Suppressor macrophage (primary cell): Measurements from ENCODE around the gene FLT4.

ENCODE experiments used
- DNase-seq, 4 experiments: peaks; one replicate each; pipeline ENCODE4 v3.0.0-alpha.2; 2020 to 2022

Gene FLT4

DNA sequence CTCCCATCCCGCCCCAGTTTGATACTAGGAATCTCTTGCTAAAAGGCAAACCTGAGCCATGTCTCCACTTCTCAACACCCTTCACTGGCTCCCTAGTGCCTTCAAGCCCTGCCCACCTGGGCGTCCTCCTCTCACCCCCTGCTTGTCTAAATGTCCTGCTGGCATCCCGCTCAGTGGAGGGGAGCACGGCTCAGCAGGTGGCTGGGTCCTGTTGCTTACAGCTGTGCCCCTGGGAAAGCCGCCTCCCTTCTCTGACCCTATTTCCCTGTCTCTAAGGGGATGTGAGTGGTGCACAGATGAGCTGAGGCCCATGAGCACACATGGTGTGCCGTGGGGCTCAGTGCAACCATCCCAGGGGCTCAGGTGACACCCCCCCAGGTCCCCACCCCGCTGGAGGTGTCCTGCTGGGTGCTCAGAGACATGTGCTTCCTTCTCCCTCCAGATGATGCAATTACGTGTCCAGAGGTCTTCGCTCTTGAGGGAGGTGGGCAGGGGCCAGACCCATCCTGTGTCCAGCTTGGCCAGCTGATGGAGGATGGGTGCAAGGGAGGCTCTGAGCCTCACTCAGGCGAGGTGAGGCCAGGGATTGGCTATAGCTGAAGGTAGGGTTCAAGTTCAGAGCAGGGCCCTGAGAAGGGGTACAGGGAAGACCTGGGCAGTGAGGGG is 24.1 kb downstream of the FLT4 start:
- DNase-seq = no peak

DNA sequence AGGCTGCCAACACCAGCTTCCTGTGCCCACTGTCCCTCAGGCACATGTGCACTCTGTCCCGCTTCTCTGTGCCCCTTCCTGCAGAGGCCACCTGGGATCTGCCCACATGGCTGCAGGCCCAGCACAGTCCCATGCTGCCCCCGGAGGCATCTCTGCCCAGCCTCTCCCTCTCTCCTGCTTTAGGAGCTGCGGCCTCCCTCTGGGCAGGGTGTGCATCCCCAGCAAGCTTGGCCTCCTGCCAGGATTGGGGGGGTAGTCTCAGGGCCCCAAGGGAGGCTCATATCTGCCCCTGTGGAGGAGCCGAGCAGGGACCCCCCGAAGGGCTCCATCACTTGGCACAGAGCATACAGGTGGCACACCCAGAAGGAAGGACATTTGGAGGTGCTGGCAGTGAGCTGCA is 24.8 kb downstream of the FLT4 start:
- no peak for DNase-seq

GRCh38 chr5:180623844-180624243 is 25.6 kb downstream of the FLT4 start:
- no peak for DNase-seq

DNA sequence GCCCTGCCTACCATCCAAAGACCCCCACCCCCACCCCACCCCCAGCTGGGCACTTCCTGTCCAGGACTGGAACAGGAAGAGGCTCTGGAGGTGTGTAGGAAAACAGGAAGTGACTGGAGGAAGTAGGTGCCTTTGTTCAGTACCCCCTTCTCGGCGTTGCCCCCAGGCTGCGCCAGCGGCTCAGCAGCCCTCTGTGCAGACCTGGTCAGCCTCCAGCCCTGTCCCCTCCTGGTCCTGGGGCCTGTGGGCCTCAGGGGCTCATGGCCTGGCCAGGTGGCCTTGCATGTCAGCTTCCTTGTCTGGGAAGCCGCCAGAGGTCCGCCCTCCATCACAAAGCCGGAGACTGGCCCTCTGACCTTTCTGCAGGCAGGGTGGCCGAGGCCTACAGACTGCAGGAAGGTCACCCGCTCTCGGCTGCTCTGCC is 26.0 kb downstream of the FLT4 start:
- DNase-seq = no peak

GRCh38 chr5:180622910-180623309 is 26.5 kb downstream of the FLT4 start:
- DNase-seq = no peak

- DNase-seq = no peak
Observed at GRCh38 chr5:180621311-180621710, 28.1 kb downstream of the FLT4 start.

- DNase-seq = no peak
Observed at GRCh38 chr5:180620014-180620413, 29.4 kb downstream of the FLT4 start.

GRCh38 chr5:180619563-180619915 is 29.9 kb downstream of the FLT4 start:
- DNase-seq = no peak

- peak; percentile 13 to 65 (median 36) for DNase-seq
Observed at GRCh38 chr5:180618829-180619562, 30.4 kb downstream of the FLT4 start.

DNA sequence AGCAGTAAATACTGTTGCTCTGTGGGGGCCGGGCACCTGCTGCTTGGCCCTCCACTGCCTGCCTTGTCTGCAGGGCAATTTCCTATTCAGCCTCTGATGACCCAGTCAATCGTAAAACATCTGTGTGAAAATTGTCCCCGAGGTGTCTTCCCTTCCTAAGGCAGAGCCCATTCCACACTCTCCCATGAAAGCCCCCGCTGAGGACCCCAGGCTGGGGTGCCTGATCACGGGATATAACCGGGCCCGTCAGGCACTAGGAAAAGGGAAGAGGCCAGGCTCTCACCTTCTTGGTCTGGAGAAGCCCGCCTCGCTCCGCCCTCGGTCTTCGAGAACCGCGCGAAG is 30.9 kb downstream of the FLT4 start:
- DNase-seq = no peak

DNA sequence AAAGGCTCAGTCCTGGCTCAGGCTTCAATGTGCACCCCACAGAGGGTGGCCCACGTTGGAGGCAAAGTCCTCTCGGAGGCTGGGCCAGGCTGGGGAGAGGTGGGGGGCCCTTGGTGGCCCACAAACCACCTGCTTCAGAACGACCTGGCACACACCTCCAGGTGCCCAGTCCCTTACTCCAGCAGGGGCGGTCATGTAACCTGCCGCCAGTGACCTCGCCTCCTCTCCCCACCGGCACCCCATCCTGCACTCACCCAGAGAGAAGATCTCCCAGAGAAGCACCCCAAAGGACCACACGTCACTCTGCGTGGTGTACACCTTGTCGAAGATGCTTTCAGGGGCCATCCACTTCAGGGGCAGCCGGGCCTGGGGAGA is 35.6 kb downstream of the FLT4 start:
- DNase-seq = no peak

- no peak for DNase-seq
Observed at GRCh38 chr5:180613188-180613813, 36.1 kb downstream of the FLT4 start.

- no peak for DNase-seq
Observed at GRCh38 chr5:180612683-180613082, 36.7 kb downstream of the FLT4 start.

- DNase-seq = no peak
Observed at GRCh38 chr5:180611140-180611850, 38.1 kb downstream of the FLT4 start.

GRCh38 chr5:180609817-180610550 is 39.4 kb downstream of the FLT4 start:
- DNase-seq = no peak

GRCh38 chr5:180609386-180609785 is 40.0 kb downstream of the FLT4 start:
- no peak for DNase-seq

DNA sequence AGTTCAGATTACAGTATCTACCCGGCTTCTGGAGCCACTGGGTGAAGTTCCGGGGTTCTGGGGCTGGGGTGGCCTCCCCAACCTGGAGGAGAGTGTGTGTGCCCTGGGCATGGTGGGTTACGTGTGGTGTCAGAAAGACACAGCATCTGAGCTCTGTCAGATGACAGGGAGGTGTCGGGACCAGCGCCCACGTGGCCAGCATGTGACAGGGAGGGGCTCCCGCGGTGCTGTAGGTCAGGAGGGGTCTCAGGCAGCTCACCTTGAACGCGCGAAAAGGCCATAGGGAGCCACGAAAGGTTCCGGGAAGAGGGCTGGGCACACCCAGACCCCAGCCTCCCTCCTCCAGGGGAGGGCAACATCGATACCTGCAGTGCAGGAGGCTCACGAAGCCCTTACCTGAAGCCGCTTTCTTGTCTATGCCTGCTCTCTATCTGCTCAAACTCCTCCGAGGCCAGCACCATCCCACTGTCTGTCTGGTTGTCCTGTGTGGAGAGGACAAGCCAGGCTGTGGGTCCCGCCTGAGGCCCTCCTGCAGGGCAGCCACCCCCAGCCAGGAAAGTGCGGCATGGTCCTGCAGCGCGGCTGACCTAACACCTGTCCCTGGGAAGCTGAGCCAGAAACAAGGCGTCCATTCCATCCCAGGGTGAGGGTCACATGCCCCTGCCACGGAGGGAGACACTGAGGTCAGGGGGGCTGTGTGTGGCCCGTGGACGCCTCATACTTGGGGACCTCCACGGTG is 40.7 kb downstream of the FLT4 start:
- no peak for DNase-seq

GRCh38 chr5:180607861-180608571 is 41.4 kb downstream of the FLT4 start:
- no peak for DNase-seq

- no peak for DNase-seq
Observed at GRCh38 chr5:180606215-180606785, 43.1 kb downstream of the FLT4 start.

GRCh38 chr5:180605554-180606214 is 43.7 kb downstream of the FLT4 start:
- DNase-seq = peak; percentile 57 to 80 (median 66)
